K562 treated with DMSO at 1 percent for 24 hours (cell line): Measurements from ENCODE around the gene NUDT22. TPM values are rescaled to one million over a fixed set of nuclear protein-coding genes. Genes with fewer than 3 reads are reported as not detected.

Experiments
- total RNA-seq: library from RNA; unstranded; fragments of 300-600 nt; gene quantifications from 2 replicates; pipeline ENCODE4 v1.2.3, GENCODE V29; 2022; ENCODE audit warnings: low read depth; ENCODE audit not compliant: insufficient read depth

NUDT22 gene, protein sequence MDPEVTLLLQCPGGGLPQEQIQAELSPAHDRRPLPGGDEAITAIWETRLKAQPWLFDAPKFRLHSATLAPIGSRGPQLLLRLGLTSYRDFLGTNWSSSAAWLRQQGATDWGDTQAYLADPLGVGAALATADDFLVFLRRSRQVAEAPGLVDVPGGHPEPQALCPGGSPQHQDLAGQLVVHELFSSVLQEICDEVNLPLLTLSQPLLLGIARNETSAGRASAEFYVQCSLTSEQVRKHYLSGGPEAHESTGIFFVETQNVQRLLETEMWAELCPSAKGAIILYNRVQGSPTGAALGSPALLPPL
- 101 and 111 TPM in 2 replicates for total RNA-seq

GRCh38 chr11:64225608-64226506 is at the start of gene NUDT22, which contains the start of gene TRPT1:
Gene NUDT22 (plus strand): TSS chr11:64226274. CDS start chr11:64226653, 379 bp downstream.
Gene TRPT1 (minus strand): TSS chr11:64226186. CDS start chr11:64225860, 326 bp downstream.

GRCh38 chr11:64185693-64186491 is 40.2 kb upstream of the NUDT22 start, which contains the start of gene STIP1:
Gene STIP1 (plus strand): TSS chr11:64186171. CDS start chr11:64186262, 91 bp downstream.

GRCh38 chr11:64206457-64207255 is 19.4 kb upstream of the NUDT22 start, which contains the start of gene FERMT3:
Gene FERMT3 (plus strand): TSS chr11:64206721. CDS start chr11:64207365, 644 bp downstream.

DNA sequence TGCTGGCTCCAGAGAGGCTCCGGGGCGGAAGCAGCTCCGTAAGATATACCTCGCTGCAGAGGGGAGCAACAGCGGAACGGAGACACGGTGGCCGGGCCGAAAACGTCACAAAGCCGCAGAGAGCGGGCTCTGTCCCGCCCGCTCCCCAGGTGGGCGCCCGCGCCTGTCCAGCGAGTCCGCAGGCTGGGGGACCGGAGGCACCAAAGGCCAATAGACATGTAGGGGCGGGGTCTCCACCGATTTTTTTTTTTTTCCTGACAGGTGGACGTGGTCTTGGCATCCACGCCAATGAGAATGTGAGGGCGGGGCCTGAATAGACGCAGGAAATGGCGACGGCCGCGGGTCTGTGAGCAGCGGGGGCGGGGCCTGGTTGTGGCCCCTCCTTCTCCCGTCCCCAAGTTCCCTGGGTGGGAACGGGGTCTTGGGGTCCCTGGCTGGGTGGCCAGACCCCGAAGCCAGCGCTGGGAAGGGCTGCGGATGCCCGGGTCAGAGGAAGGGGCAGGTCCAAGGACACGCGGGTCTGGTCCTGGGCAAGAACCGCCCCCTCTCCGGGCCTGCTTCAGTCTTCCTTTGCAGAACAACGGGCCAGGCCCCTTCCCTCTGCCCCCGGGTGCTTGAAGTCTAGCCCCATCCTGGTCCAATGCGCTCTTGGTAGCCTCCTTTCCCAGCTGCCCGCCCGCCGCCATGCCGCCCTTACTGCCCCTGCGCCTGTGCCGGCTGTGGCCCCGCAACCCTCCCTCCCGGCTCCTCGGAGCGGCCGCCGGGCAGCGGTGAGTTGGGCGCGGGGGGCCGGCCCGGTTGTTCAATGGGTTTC is 4.3 kb downstream of the NUDT22 start, which contains the start of gene DNAJC4:
DNAJC4 (plus strand) TSS at position 378 of the 814 bp plus-strand sequence; CDS start at position 685, 307 bp downstream.

DNA sequence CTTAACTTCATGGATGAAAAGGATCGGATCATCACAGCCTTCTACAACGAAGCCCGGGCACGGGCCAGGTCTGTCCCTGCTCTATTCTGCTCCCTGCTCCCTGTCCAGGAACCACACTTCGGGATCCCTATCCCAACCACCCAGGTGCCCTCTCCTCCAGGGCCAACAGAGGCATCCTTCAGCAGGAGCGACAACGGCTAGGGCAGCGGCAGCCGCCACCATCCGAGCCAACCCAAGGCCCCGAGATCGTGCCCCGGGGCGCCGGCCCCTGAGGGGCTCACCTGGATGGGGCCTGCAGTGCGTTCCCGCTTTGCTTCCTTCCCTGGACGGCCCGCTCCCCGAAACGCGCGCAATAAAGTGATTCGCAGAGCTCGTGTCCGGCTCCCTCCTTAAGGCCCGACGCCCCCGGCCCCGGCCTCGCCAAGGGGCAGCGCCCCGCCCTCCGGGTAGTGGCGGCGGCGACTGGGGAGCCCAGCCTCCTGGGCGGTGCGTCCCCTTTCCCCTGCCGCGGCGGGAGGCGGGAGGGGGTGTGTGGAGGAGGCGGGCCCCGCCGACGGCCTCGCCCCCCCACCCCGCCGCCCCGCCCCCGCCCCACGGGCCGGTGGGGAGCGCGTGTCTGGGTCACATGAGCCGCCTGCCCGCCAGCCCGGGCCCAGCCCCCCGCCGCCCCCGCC is 8.0 kb downstream of the NUDT22 start, which contains the start of gene VEGFB:
VEGFB (plus strand) TSS at position 672 of the 674 bp plus-strand sequence. CDS start 250 bp downstream, outside the sequence.

DNA sequence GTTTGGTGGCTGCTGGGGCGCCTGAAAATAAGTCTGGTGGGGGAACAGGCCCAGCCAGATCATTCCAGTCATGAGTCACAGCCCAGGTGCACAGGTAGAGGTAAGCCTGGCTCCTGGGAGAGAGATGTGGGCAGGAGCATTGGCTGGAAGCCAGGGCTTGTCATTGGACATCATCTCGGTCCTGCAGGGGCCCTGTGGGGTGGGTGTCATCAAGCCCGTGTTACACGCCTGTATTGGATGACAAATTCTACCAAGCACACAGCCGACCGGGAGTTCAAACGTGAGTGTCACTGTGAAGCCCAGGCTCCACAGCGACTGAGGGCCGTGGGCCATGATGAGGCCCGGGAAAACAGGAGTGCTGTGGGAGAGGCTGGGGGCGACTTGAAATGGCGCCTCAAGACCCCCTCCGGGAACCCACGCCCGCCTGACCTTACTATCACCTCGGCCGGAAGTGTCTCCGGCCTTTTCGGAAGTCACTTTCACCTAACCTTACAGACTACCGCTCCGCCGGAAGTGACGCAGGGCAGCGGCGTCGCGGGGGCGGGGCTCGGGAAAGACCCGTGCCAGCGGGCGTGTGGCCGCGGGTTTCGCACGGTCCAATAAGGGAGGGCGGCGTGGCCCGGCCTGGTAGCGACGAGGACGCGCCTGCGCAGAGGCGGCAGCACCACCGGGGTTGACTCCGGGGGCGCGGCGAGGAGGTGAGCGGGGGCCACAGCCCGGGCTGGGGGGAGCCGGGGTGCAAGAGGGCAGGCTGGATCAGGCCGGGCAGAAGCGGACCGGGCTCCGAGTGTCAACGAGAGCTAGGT is 14.6 kb downstream of the NUDT22 start, which contains the start of gene FKBP2:
FKBP2 (plus strand) TSS at position 661 of the 806 bp plus-strand sequence. CDS start 1,293 bp downstream, outside the sequence.

GRCh38 chr11:64246871-64247728 is 21.0 kb downstream of the NUDT22 start, which contains the start of gene PPP1R14B:
Gene PPP1R14B (minus strand): TSS chr11:64246943. CDS start chr11:64246673, 270 bp downstream.

DNA sequence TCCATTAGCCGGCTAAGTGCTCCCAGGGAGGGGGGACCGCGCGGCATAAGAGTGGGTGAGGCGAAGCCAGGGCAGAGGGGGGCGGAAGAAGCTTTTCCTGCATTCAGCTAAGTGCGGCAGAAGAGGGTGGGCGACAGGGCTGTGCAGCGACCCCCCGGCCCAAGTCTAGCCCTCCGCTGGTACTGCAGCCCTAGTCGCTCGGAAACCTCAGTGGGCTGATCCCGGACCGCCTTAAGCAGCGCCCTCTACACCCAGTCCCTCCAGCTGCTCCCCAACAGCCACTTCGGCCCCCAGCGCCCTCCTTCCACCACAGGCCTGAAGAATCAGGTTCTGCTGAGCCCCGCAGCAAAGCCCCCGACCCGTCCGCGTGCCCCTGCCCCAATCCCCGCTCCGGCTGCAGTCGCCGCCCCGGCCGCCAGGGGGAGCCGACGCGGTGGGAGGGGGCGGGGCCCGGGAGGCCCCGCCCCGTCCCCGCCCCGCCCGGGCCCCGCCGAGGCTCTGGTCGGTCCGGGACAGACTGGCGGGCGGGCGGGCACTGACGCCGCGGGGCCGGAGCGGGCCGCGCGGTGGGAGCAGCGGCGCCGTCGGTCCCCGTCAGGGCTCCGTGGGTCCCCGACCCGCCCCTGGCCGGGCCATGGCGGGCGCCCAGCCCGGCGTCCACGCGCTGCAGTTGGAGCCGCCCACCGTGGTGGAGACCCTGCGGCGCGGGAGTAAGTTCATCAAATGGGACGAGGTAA is 25.1 kb downstream of the NUDT22 start, which contains the start of gene PLCB3:
PLCB3 (plus strand) TSS at position 515 of the 737 bp plus-strand sequence; CDS start at position 635, 120 bp downstream.

Other genes starting within 250 kb of the NUDT22 start
- gene OTUB1, start 239.8 kb upstream of the NUDT22 start, total RNA-seq: 98.3 and 104 TPM in 2 replicates
- 0.39 and 0.42 TPM in 2 replicates for gene FLRT1, start 190.3 kb upstream of the NUDT22 start, total RNA-seq
- 74.0 and 92.1 TPM in 2 replicates for gene MACROD1, start 60.2 kb upstream of the NUDT22 start, total RNA-seq
- gene STIP1, start 40.1 kb upstream of the NUDT22 start, total RNA-seq: 258 and 264 TPM in 2 replicates
- gene FERMT3, start 19.6 kb upstream of the NUDT22 start, total RNA-seq: 99.5 and 134 TPM in 2 replicates
- 72.1 and 77.0 TPM in 2 replicates for gene TRPT1, start 88 bp upstream of the NUDT22 start, total RNA-seq
- 89.8 and 99.8 TPM in 2 replicates for gene DNAJC4, start 4.3 kb downstream of the NUDT22 start, total RNA-seq
- 94.9 and 104 TPM in 2 replicates for gene VEGFB, start 8.3 kb downstream of the NUDT22 start, total RNA-seq
- 137 and 160 TPM in 2 replicates for gene FKBP2, start 14.8 kb downstream of the NUDT22 start, total RNA-seq
- 132 and 144 TPM in 2 replicates for gene PPP1R14B, start 20.7 kb downstream of the NUDT22 start, total RNA-seq
- gene PLCB3, start 25.3 kb downstream of the NUDT22 start, total RNA-seq: 31.5 and 33.2 TPM in 2 replicates
- 91.4 and 115 TPM in 2 replicates for gene BAD, start 58.4 kb downstream of the NUDT22 start, total RNA-seq
- 72.8 and 80.0 TPM in 2 replicates for gene GPR137, start 59.6 kb downstream of the NUDT22 start, total RNA-seq
- not detected in 2 replicates for gene KCNK4, start 65.0 kb downstream of the NUDT22 start, total RNA-seq
- gene CATSPERZ, start 74.1 kb downstream of the NUDT22 start, total RNA-seq: 1.5 and 3.7 TPM in 2 replicates
- 92.4 and 101 TPM in 2 replicates for gene ESRRA, start 79.2 kb downstream of the NUDT22 start, total RNA-seq
- 362 and 373 TPM in 2 replicates for gene TRMT112, start 91.3 kb downstream of the NUDT22 start, total RNA-seq
- 542 and 543 TPM in 2 replicates for gene PRDX5, start 91.8 kb downstream of the NUDT22 start, total RNA-seq
- 16.6 and 17.1 TPM in 2 replicates for gene CCDC88B, start 113.9 kb downstream of the NUDT22 start, total RNA-seq
- 30.9 and 35.9 TPM in 2 replicates for gene RPS6KA4, start 132.9 kb downstream of the NUDT22 start, total RNA-seq